ENCODE data around the gene CCNK.

GRCh38 chr14:99531251-99532096 lies 50.3 kb downstream of the CCNK start:
- TF ChIP-seq CTCF (IDR thresholded peaks at IDR 0.05 in 4 of 5, conservative IDR thresholded peaks at IDR 0.05 in 1 of 5) = no peak
- no peak for TF ChIP-seq POLR2A (IDR thresholded peaks at IDR 0.05)
